ENCODE measurements around the gene MOBP.
A peak's percentile ranks its signal among the peaks of the same experiment; 100 is the strongest.

MOBP gene

GRCh38 chr3:39434574-39434973 is 32.9 kb upstream of the MOBP start:
- H3K27ac ChIP-seq = no peak overlapping the region
- H3K36me3 ChIP-seq = no peaks in the 10 kb centered on the region
- H3K4me3 ChIP-seq (ENCODE audit: low read depth, low read length) = no peak overlapping the region
- no peak for DNase-seq
- no peaks in the 10 kb centered on the region for H3K9me3 ChIP-seq (ENCODE audit: severe bottlenecking)
- no peak for TF ChIP-seq CTCF (IDR thresholded peaks at IDR 0.05; ENCODE audit: low read depth, low read length)
- H3K27me3 ChIP-seq (ENCODE audit: insufficient read depth, low read depth, severe bottlenecking) = no peaks in the 10 kb centered on the region

GRCh38 chr3:39435006-39435748 is 32.3 kb upstream of the MOBP start:
- H3K9me3 ChIP-seq (ENCODE audit: severe bottlenecking) = no peaks in the 10 kb centered on the region
- DNase-seq = no peak
- no peak for TF ChIP-seq CTCF (IDR thresholded peaks at IDR 0.05; ENCODE audit: low read depth, low read length)
- no peak overlapping the region for H3K27ac ChIP-seq
- H3K27me3 ChIP-seq (ENCODE audit: insufficient read depth, low read depth, severe bottlenecking) = no peaks in the 10 kb centered on the region
- no peaks in the 10 kb centered on the region for H3K36me3 ChIP-seq
- H3K4me3 ChIP-seq (ENCODE audit: low read depth, low read length) = no peak overlapping the region

- H3K4me3 ChIP-seq (ENCODE audit: low read depth, low read length) = no peak overlapping the region
- H3K36me3 ChIP-seq = no peaks in the 10 kb centered on the region
- no peaks in the 10 kb centered on the region for H3K27me3 ChIP-seq (ENCODE audit: insufficient read depth, low read depth, severe bottlenecking)
- no peak for TF ChIP-seq CTCF (IDR thresholded peaks at IDR 0.05; ENCODE audit: low read depth, low read length)
- no peak overlapping the region for H3K27ac ChIP-seq
- DNase-seq = no peak
- H3K9me3 ChIP-seq (ENCODE audit: severe bottlenecking) = no peaks in the 10 kb centered on the region
These were observed 28.6 kb upstream of the MOBP start for GRCh38 chr3:39438880-39439279.

GRCh38 chr3:39440316-39440715 is 27.2 kb upstream of the MOBP start:
- Histone ChIP-seq H3K27ac (no peak overlapping the region), H3K4me3 (ENCODE audit: low read depth, low read length) (no peak overlapping the region), H3K27me3 (ENCODE audit: insufficient read depth, low read depth, severe bottlenecking) (no peaks in the 10 kb centered on the region), H3K9me3 (ENCODE audit: severe bottlenecking) (no peaks in the 10 kb centered on the region), H3K36me3 (no peaks in the 10 kb centered on the region)
- no peak for TF ChIP-seq CTCF (IDR thresholded peaks at IDR 0.05; ENCODE audit: low read depth, low read length)
- DNase-seq = no peak

- no peaks in the 10 kb centered on the region for H3K9me3 ChIP-seq (ENCODE audit: severe bottlenecking)
- peak; percentile 73 for TF ChIP-seq CTCF (IDR thresholded peaks at IDR 0.05; ENCODE audit: low read depth, low read length)
- DNase-seq = peak; percentile 40
- H3K27ac ChIP-seq = no peak overlapping the region
- H3K27me3 ChIP-seq (ENCODE audit: insufficient read depth, low read depth, severe bottlenecking) = no peaks in the 10 kb centered on the region
- no peaks in the 10 kb centered on the region for H3K36me3 ChIP-seq
- no peak overlapping the region for H3K4me3 ChIP-seq (ENCODE audit: low read depth, low read length)
These were observed 23.9 kb upstream of the MOBP start for GRCh38 chr3:39443530-39443929.

- Histone ChIP-seq H3K4me3 (ENCODE audit: low read depth, low read length) (no peak overlapping the region), H3K9me3 (ENCODE audit: severe bottlenecking) (no peaks in the 10 kb centered on the region), H3K36me3 (no peaks in the 10 kb centered on the region), H3K27me3 (ENCODE audit: insufficient read depth, low read depth, severe bottlenecking) (no peaks in the 10 kb centered on the region), H3K27ac (no peak overlapping the region)
- TF ChIP-seq CTCF (IDR thresholded peaks at IDR 0.05; ENCODE audit: low read depth, low read length) = no peak
- no peak for DNase-seq
These were observed 21.6 kb upstream of the MOBP start for GRCh38 chr3:39445927-39446326.

Data from WERI-Rb-1 (cell line).